HCT116 (cell line): Measurements from ENCODE around the gene SRGAP2B. TPM values are rescaled to one million over a fixed set of nuclear protein-coding genes. Genes with fewer than 3 reads are reported as not detected.
"Not testable (repeated sequence)": the region's sequence is repeated elsewhere in the genome, so short reads cannot be mapped to it uniquely, and the experiment has no call there.

ENCODE experiments used
- ATAC-seq: fragments of 200-7000 bp; cut with Tn5 transposase; 2 replicates; pipeline ENCODE4 v1.9.1; 2020; ENCODE audit warnings: mild to moderate bottlenecking, moderate library complexity
- BruUV-seq: library from RNA; stranded (reverse); fragments of 400-500 nt; replicated peaks from 2 replicates; lab custom pipeline; 2021; lab: Mats Ljungman, UMichigan
- CTCF ChIA-PET: fragments of 300-600 bp; sonication (Branson Sonifier 250); formaldehyde crosslinking; loops from one replicate; lab custom pipeline; 2021; ENCODE audit warnings: antibody characterized with exemption; lab: Charles Lee
- POLR2A ChIA-PET: fragments of 300-600, 350-600 bp; sonication (Branson Sonifier 250); formaldehyde crosslinking; loops from one replicate; lab custom pipeline; 2021; ENCODE audit warnings: antibody characterized with exemption; lab: Charles Lee
- RAD21 ChIA-PET, 2 experiments: fragments of 300-600 bp; sonication (Branson Sonifier 250); formaldehyde crosslinking; loops; one replicate each; lab custom pipeline; 2023; ENCODE audit warnings: low total read pairs in 2 of 2; ENCODE audit not compliant: uncharacterized antibody in 2 of 2, unreplicated experiment in 2 of 2, low non-redundant PET in 1 of 2; lab: Charles Lee
- DNase-seq: peaks from one replicate; pipeline ENCODE4 v3.0.0-alpha.2; 2010; ENCODE audit warnings: low read depth, low spot score
- H2AFZ ChIP-seq: fragments of 200-600 bp; shearing (Covaris generic), sonication (generic); 2 replicates; pipeline ENCODE4 v1.6.1; 2017; ENCODE audit warnings: low read depth, mixed run types, mixed read lengths, antibody characterized with exemption, low read length; ENCODE audit not compliant: poor library complexity, severe bottlenecking
- H3K27ac ChIP-seq: 2 replicates; pipeline ENCODE4 v1.5.1; 2012; ENCODE audit warnings: low read depth, low read length
- H3K27me3 ChIP-seq: fragments of 200-600 bp; sonication (generic); 2 replicates; pipeline ENCODE4 v1.6.1; 2016; ENCODE audit warnings: mixed run types, low read length, mixed read lengths; ENCODE audit not compliant: insufficient read depth
- H3K36me3 ChIP-seq, 2 experiments: fragments of 200-500 bp in 1 of 2; fragments of 200-600 bp in 1 of 2; sonication (Bioruptor generic) in 1 of 2; sonication (generic) in 1 of 2; 2 replicates each; pipeline versions ENCODE4 v1.5.1 to v1.6.1; 2014 to 2016; ENCODE audit warnings: low read length in 2 of 2, inconsistent platforms in 1 of 2, mixed read lengths in 1 of 2, mixed run types in 1 of 2; ENCODE audit not compliant: insufficient read depth in 2 of 2, control insufficient read depth in 1 of 2
- H3K4me1 ChIP-seq, 2 experiments: fragments of 200-600 bp in 1 of 2; sonication (generic) in 1 of 2; 2 replicates each; pipeline versions ENCODE4 v1.5.1 to v1.6.1; 2012 to 2017; ENCODE audit warnings: low read length in 2 of 2, inconsistent platforms in 1 of 2, mild to moderate bottlenecking in 1 of 2, mixed read lengths in 1 of 2, mixed run types in 1 of 2, moderate library complexity in 1 of 2; ENCODE audit not compliant: insufficient read depth in 2 of 2, control insufficient read depth in 1 of 2
- H3K4me2 ChIP-seq: fragments of 200-600 bp; sonication (generic); 2 replicates; pipeline ENCODE4 v1.6.1; 2017; ENCODE audit warnings: mixed run types, low read length, mixed read lengths
- H3K4me3 ChIP-seq, 2 experiments: fragments of 200-600 bp in 1 of 2; sonication (generic) in 1 of 2; replicated peaks in 1 of 2; 2 replicates each; pipeline ENCODE4 v1.5.1; 2011 to 2016; ENCODE audit warnings: low read length in 2 of 2, control low read depth in 1 of 2, low read depth in 1 of 2, mild to moderate bottlenecking in 1 of 2, mixed read lengths in 1 of 2, mixed run types in 1 of 2
- H3K79me2 ChIP-seq: fragments of 200-600 bp; sonication (generic); 2 replicates; pipeline ENCODE4 v1.6.1; 2017; ENCODE audit warnings: mild to moderate bottlenecking, mixed run types, low read length, moderate library complexity, mixed read lengths; ENCODE audit not compliant: insufficient read depth
- H3K9ac ChIP-seq: fragments of 200-600 bp; sonication (generic); 2 replicates; pipeline ENCODE4 v1.6.1; 2016; ENCODE audit warnings: low read length, mixed read lengths
- H3K9me2 ChIP-seq: fragments of 200-600 bp; sonication (generic), shearing (Covaris generic); 2 replicates; pipeline ENCODE4 v1.6.1; 2017; ENCODE audit warnings: mixed run types, mild to moderate bottlenecking, moderate library complexity; ENCODE audit not compliant: insufficient read depth
- H3K9me3 ChIP-seq, 2 experiments: fragments of 200-500 bp in 1 of 2; fragments of 200-600 bp in 1 of 2; sonication (Bioruptor generic) in 1 of 2; sonication (generic) in 1 of 2; 2 replicates each; pipeline ENCODE4 v1.6.1; 2014 to 2017; ENCODE audit warnings: low read length in 2 of 2, mixed read lengths in 2 of 2, inconsistent platforms in 1 of 2, low read depth in 1 of 2, mild to moderate bottlenecking in 1 of 2, mixed run types in 1 of 2, moderate library complexity in 1 of 2; ENCODE audit not compliant: control insufficient read depth in 1 of 2, insufficient read depth in 1 of 2
- H4K20me1 ChIP-seq: fragments of 200-600 bp; sonication (generic), shearing (Covaris generic); 2 replicates; pipeline ENCODE4 v1.6.1; 2017; ENCODE audit warnings: mixed run types, mild to moderate bottlenecking, moderate library complexity; ENCODE audit not compliant: insufficient read depth
- intact Hi-C: fragments of 100-400 bp; cut with micrococcal nuclease; formaldehyde crosslinking; loops from 2 replicates; pipeline ENCODE4 v1.10.0; 2022
- total RNA-seq: library from RNA; stranded (reverse); gene quantifications from one replicate; pipeline ENCODE4 v1.2.1, GENCODE V29; 2021; ENCODE audit not compliant: unreplicated experiment

SRGAP2B gene
- total RNA-seq, 1 experiment from 2014 or later = 31.2 TPM

GRCh38 chr1:144913977-144914734 lies 181.0 kb downstream of the SRGAP2B start:
- H3K79me2 ChIP-seq, H3K27ac ChIP-seq, POLR2A ChIA-PET, H3K4me2 ChIP-seq, DNase-seq, H3K9ac ChIP-seq, BruUV-seq, RAD21 ChIA-PET, H4K20me1 ChIP-seq, H3K36me3 ChIP-seq, CTCF ChIA-PET, H2AFZ ChIP-seq, intact Hi-C loops, H3K9me2 ChIP-seq, H3K9me3 ChIP-seq, H3K4me3 ChIP-seq, H3K4me1 ChIP-seq, H3K27me3 ChIP-seq: not testable (repeated sequence)
- peak; percentile 78 for ATAC-seq

GRCh38 chr1:144913458-144913857 lies 181.7 kb downstream of the SRGAP2B start:
- RAD21 ChIA-PET, H3K9me3 ChIP-seq, H3K79me2 ChIP-seq, H3K9me2 ChIP-seq, H2AFZ ChIP-seq, H3K9ac ChIP-seq, POLR2A ChIA-PET, H3K4me2 ChIP-seq, H4K20me1 ChIP-seq, H3K4me3 ChIP-seq, H3K4me1 ChIP-seq, ATAC-seq, H3K27me3 ChIP-seq, BruUV-seq, DNase-seq, H3K36me3 ChIP-seq, intact Hi-C loops, H3K27ac ChIP-seq, CTCF ChIA-PET: not testable (repeated sequence)

- RAD21 ChIA-PET, CTCF ChIA-PET, H3K4me1 ChIP-seq, H3K27me3 ChIP-seq, H3K9me2 ChIP-seq, H3K4me3 ChIP-seq, DNase-seq, H3K27ac ChIP-seq, H3K9me3 ChIP-seq, H3K79me2 ChIP-seq, H3K4me2 ChIP-seq, H2AFZ ChIP-seq, intact Hi-C loops, H3K9ac ChIP-seq, H3K36me3 ChIP-seq, H4K20me1 ChIP-seq, POLR2A ChIA-PET: not testable (repeated sequence)
- TSS peak; percentile 49 for BruUV-seq
- ATAC-seq = peak; percentile 44; the same call in 1 of the 2 replicates
Measured at GRCh38 chr1:144910729-144911128, 184.4 kb downstream of the SRGAP2B start.

DNA sequence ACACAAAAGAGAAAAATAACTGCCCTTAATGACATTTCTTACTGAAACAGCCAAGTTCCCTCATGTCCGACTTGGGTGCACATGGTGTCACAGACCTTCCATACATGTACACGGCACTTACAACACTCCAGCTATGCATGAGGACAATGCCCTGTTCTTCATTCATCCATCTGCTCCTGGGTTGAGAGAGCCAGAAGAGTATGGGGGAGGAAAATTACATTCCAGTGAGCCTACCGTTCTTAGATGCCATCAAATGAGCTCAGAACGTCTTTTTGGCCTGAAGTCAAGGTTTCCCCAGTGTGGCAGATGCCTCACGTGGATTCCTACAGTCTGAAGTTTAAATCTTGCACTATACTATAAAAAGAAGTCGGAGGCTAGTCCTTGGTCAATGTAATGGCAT lies 194.3 kb downstream of the SRGAP2B start:
- not testable (repeated sequence) for ATAC-seq, BruUV-seq

More for the DNA sequence above, 194.3 kb downstream of the SRGAP2B start:
- DNase-seq, H3K27ac ChIP-seq, RAD21 ChIA-PET, H2AFZ ChIP-seq, H3K4me1 ChIP-seq, H3K9ac ChIP-seq, H3K79me2 ChIP-seq, POLR2A ChIA-PET, H3K9me3 ChIP-seq, H3K27me3 ChIP-seq, H4K20me1 ChIP-seq, CTCF ChIA-PET, H3K9me2 ChIP-seq, H3K4me3 ChIP-seq, H3K36me3 ChIP-seq, H3K4me2 ChIP-seq, intact Hi-C loops: not testable (repeated sequence)
